ENCODE results near the gene AGBL1. TPM values are rescaled to one million over a fixed set of nuclear protein-coding genes. Genes with fewer than 3 reads are reported as not detected.

AGBL1 gene
- total and polyA plus RNA-seq, 7 donors: 0.96 to 34.8 (median 6.6) TPM

DNA sequence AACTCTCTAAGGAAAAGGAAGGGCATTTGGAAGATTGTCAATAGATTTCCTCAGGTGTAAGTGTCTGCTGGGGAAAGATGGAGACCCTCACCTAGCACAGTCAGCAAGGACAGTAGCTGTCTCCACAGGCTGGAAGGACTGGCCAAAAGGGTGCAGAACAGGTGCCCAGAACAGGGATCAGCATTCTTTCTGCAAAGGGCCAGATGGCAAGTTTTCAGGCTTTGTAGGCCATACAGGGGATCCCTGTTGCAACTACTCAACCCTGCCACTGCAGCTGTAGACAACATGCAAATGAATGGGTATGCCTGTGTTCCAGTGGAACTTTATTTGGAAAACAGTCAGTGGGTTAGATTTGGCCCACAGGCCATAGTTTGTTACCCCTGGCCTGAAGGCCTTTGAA is 8.1 kb downstream of the AGBL1 start:
- ATAC-seq (peak; percentile 48 to 58 (median 53)), DNase-seq (no peak)
- Histone ChIP-seq H3K9me3 (no peaks in the 10 kb centered on the region), H3K27me3 (ENCODE audit: insufficient read depth in 3 of 3, low read length in 2 of 3) (no peaks in the 10 kb centered on the region), H3K4me1 (peaks cover 34% of the 10 kb centered on the region), H3K27ac (no peak overlapping the region), H3K36me3 (ENCODE audit: insufficient read depth in 1 of 2, low read depth in 1 of 2) (no peaks in the 10 kb centered on the region), H3K4me3 (no peak overlapping the region)
- TF ChIP-seq CTCF (IDR thresholded peaks at IDR 0.05): no peak
- intact Hi-C loops (cut with DNase I): loop anchor here in 1 of 2 donors (10.0 kb wide), 1 partner anchor 223 kb away; no protein-coding TSS in a partner anchor

GRCh38 chr15:86089422-86089821 is 9.8 kb downstream of the AGBL1 start:
- H3K4me1 ChIP-seq: peaks cover 18% of the 10 kb centered on the region
- TF ChIP-seq CTCF (IDR thresholded peaks at IDR 0.05): no peak
- intact Hi-C loops (cut with DNase I): loop anchor here in 1 of 2 donors (10.0 kb wide), 1 partner anchor 225 kb away; no protein-coding TSS in a partner anchor
- WGBS, 3 donors: 49 to 59% (median 50%) methylated on average over 4 of the region's 4 CpGs
- H3K27ac ChIP-seq: no peak overlapping the region
- no peaks in the 10 kb centered on the region for H3K27me3 ChIP-seq (ENCODE audit: insufficient read depth in 3 of 3, low read length in 2 of 3)
- DNase-seq (no peak), ATAC-seq (no peak)
- no peaks in the 10 kb centered on the region for H3K36me3 ChIP-seq (ENCODE audit: insufficient read depth in 1 of 2, low read depth in 1 of 2)
- no peaks in the 10 kb centered on the region for H3K9me3 ChIP-seq
- H3K4me3 ChIP-seq: no peak overlapping the region

GRCh38 chr15:86101818-86102217 is 22.1 kb downstream of the AGBL1 start:
- Histone ChIP-seq H3K36me3 (ENCODE audit: insufficient read depth in 1 of 2, low read depth in 1 of 2) (no peaks in the 10 kb centered on the region), H3K4me1 (peaks cover 7% of the 10 kb centered on the region), H3K4me3 (no peak overlapping the region), H3K27me3 (ENCODE audit: insufficient read depth in 3 of 3, low read length in 2 of 3) (no peaks in the 10 kb centered on the region), H3K9me3 (peaks cover 3% of the 10 kb centered on the region), H3K27ac (no peak overlapping the region)
- no peak for ATAC-seq
- intact Hi-C loops (cut with DNase I): no loop called here
- DNase-seq: no peak
- 91 to 96% (median 92%) methylated on average over 5 of the region's 5 CpGs for WGBS, 3 donors
- no peak for TF ChIP-seq CTCF (IDR thresholded peaks at IDR 0.05)

DNA sequence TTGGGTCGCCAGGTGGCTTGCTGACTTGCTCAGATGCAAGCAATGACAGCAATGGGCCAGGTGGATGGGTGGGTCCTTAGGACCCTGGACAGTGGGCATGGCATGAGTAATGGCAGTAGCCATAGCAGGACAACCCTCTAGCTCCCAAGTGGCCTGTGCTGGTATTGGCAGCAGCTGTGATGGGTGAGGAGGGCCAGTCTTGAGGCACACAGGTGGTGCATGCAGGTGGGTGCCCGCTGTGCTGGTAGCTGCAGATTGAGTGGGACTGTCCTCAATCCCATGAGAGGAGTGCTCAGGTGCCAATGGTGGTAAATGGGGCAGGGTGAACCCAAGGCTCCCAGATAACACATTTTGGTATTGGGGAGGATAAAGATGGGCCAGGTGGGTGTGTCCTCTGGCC is 24.2 kb downstream of the AGBL1 start:
- no peak for TF ChIP-seq CTCF (IDR thresholded peaks at IDR 0.05)
- WGBS, 3 donors: 89 to 94% (median 94%) methylated on average over 1 to 2 of the region's 2 CpGs
- DNase-seq: no peak
- H3K27ac ChIP-seq: no peak overlapping the region
- H3K4me3 ChIP-seq: no peak overlapping the region
- H3K27me3 ChIP-seq (ENCODE audit: insufficient read depth in 3 of 3, low read length in 2 of 3): no peaks in the 10 kb centered on the region
- peaks cover 3% of the 10 kb centered on the region for H3K9me3 ChIP-seq
- intact Hi-C loops (cut with DNase I): no loop called here
- H3K36me3 ChIP-seq (ENCODE audit: insufficient read depth in 1 of 2, low read depth in 1 of 2): no peaks in the 10 kb centered on the region
- H3K4me1 ChIP-seq: peaks cover 7% of the 10 kb centered on the region
- no peak for ATAC-seq

DNA sequence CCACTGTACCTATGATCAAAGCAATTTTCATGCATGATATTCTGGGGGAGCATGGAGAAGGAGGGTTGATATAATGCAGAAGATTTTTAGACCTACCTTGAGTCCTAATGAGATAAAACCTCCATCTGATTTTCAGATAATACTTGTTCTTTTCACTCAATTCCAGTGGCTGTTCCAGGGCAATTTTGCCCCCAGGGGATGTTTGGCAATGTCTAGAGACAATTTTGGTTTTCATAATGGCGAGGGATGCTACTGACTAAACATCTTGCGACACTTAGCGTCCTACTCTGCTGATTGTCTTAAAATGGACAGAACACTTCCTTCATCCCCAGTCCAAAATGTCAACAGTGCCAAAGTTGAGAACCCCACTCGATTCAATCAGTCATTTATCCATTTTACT is 26.6 kb downstream of the AGBL1 start:
- no peaks in the 10 kb centered on the region for H3K27me3 ChIP-seq (ENCODE audit: insufficient read depth in 3 of 3, low read length in 2 of 3)
- TF ChIP-seq CTCF (IDR thresholded peaks at IDR 0.05): no peak
- peaks cover 3% of the 10 kb centered on the region for H3K9me3 ChIP-seq
- intact Hi-C loops (cut with DNase I): no loop called here
- ATAC-seq: no peak
- H3K27ac ChIP-seq: no peak overlapping the region
- WGBS, 3 donors: 81 to 88% (median 88%) methylated on average over 4 of the region's 4 CpGs
- H3K4me3 ChIP-seq: no peak overlapping the region
- H3K4me1 ChIP-seq: peaks cover 11% of the 10 kb centered on the region
- no peak for DNase-seq
- no peaks in the 10 kb centered on the region for H3K36me3 ChIP-seq (ENCODE audit: insufficient read depth in 1 of 2, low read depth in 1 of 2)

Measured in psoas muscle (tissue), 8 donors.